Stimulated activated CD4-positive, alpha-beta T cell treated with anti-CD3 and anti-CD28 coated beads, Interleukin-1b, Interleukin-23, amount 100 ng/mL, for 4 hours (primary cell): ENCODE measurements around the gene WFDC1.

Source experiments
- DNase-seq, 2 donors: peaks; one replicate each; pipeline ENCODE4 v3.0.0-alpha.2; 2020; ENCODE audit warnings: low read depth in 2 of 2

WFDC1 gene

DNA sequence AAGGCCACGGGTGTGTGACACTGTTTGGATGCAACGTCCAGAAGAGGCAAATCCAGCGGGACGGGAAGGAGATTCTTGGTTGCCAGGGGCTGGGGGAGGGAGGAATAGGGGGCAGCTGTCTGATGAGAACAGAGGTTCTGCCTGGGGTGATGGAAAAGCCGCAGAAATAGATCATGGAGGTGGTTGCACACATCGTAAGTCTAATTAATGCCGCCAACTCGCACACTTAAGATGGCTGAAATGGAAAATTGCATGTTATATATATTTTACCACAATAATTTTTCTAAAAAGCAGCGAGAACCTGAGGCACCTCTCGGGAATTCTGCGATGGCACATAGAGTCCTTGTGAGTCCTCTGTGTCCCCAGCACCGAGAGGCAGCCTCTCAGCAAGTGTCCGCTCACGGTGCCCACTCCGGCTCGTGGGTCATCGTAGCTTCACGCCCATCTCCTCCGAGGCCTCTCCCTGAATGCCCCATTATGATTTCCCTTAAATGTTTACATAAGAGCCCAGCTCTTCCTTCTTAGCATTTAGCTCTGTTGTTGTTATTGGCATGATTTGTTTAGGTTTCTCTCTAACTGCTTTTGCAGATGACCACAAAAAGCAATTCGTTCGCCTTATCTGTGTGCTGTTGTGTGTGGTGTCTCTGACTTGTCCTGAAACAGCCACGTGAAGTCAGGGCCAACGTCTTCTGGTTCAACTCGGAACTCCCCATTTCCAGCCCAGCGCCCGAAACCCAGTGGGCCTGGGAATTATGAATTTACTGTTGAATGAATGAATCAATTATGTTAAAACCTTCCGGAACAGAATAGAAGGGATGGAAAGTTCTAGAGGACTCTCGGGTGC is 7.7 kb downstream of the WFDC1 start:
- no peak for DNase-seq

GRCh38 chr16:84303023-84303422 is 8.3 kb downstream of the WFDC1 start:
- DNase-seq, result no peak

GRCh38 chr16:84303516-84303915 is 8.8 kb downstream of the WFDC1 start:
- no peak for DNase-seq

DNA sequence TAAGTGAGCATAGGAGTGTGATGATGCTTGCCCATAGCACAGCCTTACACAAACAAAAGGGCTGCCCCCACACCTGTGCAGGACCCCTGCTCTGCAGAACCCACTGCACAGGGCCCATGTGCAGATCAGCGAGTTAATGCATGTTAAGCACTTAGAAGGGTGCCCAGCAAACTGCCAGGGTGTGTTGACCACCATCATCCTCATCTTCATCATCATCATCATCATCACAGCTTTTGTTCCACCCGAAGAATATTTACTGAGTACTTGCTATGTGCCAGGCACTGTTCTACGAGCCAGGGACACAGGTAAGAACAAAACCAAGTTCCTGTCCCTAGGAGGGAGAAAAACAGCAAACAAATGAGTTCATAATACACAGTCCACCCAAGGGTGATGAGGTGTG is 11.9 kb downstream of the WFDC1 start:
- no peak for DNase-seq

DNA sequence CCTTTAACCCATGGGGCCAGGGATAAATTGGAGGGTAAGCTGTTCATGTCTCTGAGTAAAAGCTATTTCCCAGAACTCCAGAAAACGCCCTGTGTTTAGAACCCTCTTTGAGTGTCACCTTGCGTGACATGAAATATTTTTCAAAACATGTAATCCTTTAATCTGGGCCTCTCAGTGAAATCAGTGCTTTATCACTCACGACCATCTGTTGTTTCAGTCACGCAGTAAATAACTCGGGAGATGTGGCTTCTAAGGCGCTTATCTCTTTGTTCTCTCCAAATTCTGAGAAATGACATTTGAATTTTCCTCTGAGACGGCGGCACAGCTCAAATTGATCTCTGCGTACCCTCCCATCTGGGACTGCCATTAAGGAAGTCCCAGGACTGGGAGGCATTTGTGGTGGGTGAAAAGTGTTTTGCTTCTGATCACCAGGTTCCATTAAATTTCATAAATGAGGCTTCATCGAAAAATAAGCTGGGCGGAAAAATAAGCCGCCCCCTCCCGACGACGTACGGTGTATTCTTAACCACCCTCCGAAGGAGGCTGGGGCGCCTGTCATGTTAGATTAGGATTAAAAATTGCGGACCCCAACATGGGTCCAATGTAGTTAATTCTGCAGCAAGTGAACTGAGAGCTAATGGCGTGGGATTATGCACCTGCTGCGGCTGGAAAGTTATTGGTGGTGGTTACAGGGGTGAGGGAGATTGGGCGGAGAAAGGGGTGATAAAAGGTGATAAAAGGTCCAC is 12.7 kb downstream of the WFDC1 start:
- no peak for DNase-seq

DNA sequence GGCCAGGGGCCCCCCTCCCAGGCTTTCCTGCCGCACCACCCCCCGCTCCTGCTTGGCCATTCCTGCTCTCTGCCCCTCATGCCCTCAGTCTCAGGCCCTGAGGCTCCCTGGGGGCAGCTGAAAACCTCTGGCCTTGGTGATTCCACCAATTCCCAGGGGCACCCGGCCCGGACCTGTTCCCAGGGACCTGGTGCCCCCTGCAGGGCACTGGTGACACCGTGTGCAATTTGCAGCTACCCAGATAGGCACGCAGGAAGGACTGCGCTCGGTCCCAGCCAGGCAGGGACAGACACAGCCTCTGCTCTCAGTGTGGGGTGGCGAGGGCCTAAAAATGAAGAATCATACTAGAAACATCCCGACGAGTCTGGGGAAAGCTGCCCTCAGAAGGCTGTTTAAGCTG is 13.4 kb downstream of the WFDC1 start:
- peak in 1 of 2 donors; percentile 7 for DNase-seq

DNA sequence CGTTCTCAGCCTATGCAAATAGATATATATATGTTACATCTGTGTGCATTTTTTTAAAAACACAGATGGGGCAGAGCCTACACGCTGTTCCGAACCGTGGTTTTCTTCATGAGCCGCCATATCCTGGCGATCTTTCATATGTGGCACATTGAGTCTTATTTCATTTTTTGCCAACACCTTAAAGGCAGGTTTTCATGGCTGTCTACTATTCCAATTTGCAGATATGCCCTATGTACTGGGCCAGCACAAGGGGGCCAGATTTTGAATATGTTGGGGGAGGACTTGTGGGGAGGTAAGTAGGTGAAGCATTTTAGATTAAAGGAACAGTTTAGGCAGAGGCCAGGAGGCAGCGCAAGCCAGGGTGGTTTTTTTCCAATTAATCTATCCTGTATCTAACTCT is 16.0 kb downstream of the WFDC1 start:
- DNase-seq, result no peak

DNA sequence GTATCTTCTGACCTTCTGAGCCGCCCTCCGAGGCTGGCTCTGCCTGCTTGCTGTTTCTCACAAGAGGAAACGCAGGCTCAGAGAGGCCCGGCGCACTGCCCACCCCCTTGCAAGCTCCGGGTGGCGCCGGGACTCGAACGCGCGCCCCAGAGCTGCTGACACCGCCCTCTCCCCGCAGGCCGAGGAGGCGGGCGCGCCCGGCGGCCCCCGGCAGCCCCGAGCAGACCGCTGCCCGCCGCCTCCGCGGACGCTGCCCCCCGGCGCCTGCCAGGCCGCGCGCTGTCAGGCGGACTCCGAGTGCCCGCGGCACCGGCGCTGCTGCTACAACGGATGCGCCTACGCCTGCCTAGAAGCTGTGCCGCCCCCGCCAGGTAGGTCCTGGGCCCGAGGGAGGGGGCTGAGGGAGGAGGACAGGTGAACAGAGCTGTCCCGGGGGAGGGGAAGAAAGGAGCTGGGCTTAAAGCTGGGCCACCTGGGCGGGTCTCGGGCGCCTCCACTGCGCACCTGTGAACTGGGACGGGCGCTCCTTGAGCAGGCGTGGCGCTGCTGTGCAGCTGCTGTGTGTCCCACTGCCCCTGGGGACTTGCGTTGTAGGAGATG is 18.2 kb downstream of the WFDC1 start:
- DNase-seq, result no peak

GRCh38 chr16:84313921-84314320 is 19.2 kb downstream of the WFDC1 start:
- no peak for DNase-seq

- no peak for DNase-seq
These were observed 19.7 kb downstream of the WFDC1 start for GRCh38 chr16:84314373-84314772.

DNA sequence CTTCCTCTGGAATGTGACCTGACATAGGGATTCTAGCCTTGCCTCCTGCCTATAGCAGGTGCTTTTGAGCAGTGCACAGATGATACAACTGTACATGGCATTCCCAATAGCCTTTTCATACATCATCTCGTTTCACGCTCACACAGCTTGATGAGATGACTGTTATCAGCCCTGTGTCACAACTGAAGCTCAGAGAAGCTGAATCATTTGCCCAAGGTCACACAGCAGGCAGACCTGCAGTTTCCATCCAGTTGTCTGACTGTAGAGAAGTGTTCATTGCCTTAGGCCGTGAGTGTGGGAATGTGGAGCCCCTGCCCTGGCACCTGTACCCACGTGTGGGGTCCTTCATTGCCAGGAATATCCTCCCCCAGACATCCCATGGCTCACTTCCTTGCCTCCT is 20.1 kb downstream of the WFDC1 start:
- no peak for DNase-seq

- no peak for DNase-seq
These were observed 20.7 kb downstream of the WFDC1 start for GRCh38 chr16:84315422-84315821.

GRCh38 chr16:84318091-84318975 is 23.7 kb downstream of the WFDC1 start:
- no peak for DNase-seq

DNA sequence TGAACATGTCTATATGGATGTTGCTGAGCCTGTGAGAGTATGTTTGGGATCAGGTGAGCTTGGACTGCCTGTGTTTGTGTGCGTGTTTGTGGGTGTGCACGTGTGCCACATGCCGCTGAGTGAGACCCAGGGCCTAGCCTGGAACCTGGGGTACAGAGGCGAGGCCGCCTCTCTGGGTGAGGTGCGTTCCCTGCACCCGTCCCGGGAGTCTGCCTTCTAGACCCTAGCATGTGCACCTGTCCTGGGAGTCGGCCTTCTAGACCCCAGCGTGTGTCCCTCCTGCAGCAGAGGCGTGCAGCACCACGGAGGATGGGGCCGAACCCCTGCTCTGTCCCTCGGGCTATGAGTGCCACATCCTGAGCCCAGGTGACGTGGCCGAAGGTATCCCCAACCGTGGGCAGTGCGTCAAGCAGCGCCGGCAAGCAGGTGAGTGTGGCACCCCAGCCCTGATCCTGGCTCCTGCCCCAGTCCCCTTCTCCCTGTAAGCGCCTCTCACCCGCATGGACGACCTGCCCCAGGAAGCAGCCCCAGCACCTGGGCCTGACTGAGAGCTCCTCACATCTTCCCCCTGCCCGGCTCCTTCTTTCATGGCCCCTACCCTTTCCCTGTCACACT is 24.6 kb downstream of the WFDC1 start:
- no peak for DNase-seq

DNA sequence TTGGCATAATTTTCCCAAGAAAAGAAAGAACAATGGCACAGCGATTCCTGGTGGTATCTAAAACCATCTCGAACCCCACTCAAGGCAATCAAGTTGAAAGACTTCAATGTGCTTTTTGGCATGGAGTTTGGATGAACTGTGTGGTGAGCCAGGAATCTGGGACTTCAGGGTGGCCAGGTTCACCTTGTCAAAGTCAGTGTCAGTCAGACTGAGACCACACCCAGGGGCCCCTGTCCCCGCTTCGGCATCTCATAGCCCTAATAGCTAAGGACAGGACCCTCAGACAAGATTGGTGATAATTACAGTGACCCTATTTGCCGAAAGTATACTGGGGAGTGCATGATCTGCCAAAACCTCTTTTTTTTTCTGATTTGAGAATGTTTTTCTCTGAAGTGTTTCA is 25.8 kb downstream of the WFDC1 start:
- no peak for DNase-seq

GRCh38 chr16:84321932-84322331 is 27.3 kb downstream of the WFDC1 start:
- no peak for DNase-seq

- no peak for DNase-seq
These were observed 28.1 kb downstream of the WFDC1 start for GRCh38 chr16:84322749-84323148.

- no peak for DNase-seq
These were observed 28.9 kb downstream of the WFDC1 start for GRCh38 chr16:84323606-84324005.

- no peak for DNase-seq
These were observed 30.0 kb downstream of the WFDC1 start for GRCh38 chr16:84324434-84325262.

DNA sequence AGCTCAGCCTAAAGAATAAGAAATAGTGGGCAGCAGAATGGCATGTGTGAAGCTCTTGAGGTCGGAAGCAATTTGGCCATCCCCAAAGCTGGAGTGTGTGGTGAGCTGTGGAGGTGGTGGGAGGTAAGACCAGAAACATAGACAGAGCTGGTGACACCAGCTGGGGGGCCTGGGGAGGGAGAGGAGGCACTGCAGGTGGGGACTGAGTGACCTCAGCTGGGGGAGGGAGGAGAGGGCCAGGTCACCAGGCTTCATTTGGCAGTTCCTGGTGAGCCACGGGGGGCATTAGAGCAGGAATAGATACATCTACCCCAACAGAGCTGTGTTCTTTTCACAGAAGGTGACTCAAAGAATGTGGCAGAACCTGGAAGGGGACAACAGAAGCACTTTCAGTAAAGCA is 31.9 kb downstream of the WFDC1 start:
- no peak for DNase-seq
